NB4 (cell line): ENCODE measurements around the gene IWS1.

Experiments used
- MYC ChIP-seq: IDR thresholded peaks from 2 replicates; pipeline ENCODE4 v1.6.1; 2011; ENCODE audit warnings: low read depth, low read length
- POLR2A ChIP-seq: IDR thresholded peaks from 2 replicates; pipeline ENCODE4 v1.6.1; 2011; ENCODE audit warnings: mild to moderate bottlenecking; ENCODE audit not compliant: insufficient read length; ENCODE audit errors: extremely low read depth
- TF ChIP-seq, protein P1 (sequence below): IDR thresholded peaks from one replicate; pipeline ENCODE4 v1.5.1; 2012; ENCODE audit warnings: low read depth, low read length
- TF ChIP-seq, protein P2 (sequence below): IDR thresholded peaks from 2 replicates; pipeline ENCODE4 v1.6.1; 2011; ENCODE audit warnings: low read depth, low read length

DNA sequence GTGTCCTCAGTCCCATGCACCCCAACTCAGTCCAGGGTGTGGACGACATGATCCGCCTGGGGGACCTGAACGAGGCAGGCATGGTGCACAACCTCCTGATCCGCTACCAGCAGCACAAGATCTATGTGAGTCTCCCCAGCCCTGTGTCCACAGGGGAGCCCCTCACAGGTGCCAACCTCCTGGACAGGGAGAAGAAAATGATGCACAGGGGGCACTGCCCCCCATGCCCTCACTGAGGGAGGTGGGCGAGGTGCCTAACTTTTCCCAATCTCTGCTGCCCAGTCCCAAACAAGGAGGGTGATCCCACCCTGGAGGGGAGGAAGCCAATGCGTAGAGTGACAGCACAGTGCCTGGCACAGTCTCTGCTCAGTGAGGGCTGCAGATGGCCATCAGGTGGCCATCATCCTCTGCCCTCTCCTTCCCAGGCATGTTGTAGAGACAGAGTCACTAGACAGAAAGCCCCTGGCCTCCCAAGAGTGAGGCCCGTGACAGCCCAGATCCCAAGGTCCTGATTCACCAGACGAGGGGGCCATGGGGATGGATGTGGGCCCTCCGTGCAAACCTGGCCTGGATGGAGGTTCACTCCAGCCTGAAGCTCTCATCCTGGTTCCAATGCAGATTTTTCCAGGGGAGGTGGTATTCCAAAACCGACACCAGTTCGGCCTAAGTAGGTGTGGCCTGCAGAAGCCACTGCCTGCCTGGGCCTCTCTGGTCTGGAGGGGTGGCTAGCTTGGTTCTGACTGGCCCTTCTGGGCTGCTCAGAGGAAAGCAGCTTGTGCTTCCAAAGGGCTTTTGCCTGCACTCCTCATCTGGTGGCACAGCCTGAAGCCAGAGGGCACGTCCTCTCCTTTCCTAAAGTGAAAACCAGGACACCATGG lies 39.2 kb upstream of the IWS1 start:
- TF ChIP-seq, protein P1, sequence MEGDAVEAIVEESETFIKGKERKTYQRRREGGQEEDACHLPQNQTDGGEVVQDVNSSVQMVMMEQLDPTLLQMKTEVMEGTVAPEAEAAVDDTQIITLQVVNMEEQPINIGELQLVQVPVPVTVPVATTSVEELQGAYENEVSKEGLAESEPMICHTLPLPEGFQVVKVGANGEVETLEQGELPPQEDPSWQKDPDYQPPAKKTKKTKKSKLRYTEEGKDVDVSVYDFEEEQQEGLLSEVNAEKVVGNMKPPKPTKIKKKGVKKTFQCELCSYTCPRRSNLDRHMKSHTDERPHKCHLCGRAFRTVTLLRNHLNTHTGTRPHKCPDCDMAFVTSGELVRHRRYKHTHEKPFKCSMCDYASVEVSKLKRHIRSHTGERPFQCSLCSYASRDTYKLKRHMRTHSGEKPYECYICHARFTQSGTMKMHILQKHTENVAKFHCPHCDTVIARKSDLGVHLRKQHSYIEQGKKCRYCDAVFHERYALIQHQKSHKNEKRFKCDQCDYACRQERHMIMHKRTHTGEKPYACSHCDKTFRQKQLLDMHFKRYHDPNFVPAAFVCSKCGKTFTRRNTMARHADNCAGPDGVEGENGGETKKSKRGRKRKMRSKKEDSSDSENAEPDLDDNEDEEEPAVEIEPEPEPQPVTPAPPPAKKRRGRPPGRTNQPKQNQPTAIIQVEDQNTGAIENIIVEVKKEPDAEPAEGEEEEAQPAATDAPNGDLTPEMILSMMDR: no peak
- TF ChIP-seq POLR2A (no peak), MYC (no peak)
- TF ChIP-seq, protein P2, sequence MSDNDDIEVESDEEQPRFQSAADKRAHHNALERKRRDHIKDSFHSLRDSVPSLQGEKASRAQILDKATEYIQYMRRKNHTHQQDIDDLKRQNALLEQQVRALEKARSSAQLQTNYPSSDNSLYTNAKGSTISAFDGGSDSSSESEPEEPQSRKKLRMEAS: no peak
